ENCODE data around the gene PROX2. TPM values are rescaled to one million over a fixed set of nuclear protein-coding genes. Genes with fewer than 3 reads are reported as not detected.

The PROX2 gene
- total RNA-seq, 2 experiments from 2014 or later = 0.28 to 0.69 TPM

DNA sequence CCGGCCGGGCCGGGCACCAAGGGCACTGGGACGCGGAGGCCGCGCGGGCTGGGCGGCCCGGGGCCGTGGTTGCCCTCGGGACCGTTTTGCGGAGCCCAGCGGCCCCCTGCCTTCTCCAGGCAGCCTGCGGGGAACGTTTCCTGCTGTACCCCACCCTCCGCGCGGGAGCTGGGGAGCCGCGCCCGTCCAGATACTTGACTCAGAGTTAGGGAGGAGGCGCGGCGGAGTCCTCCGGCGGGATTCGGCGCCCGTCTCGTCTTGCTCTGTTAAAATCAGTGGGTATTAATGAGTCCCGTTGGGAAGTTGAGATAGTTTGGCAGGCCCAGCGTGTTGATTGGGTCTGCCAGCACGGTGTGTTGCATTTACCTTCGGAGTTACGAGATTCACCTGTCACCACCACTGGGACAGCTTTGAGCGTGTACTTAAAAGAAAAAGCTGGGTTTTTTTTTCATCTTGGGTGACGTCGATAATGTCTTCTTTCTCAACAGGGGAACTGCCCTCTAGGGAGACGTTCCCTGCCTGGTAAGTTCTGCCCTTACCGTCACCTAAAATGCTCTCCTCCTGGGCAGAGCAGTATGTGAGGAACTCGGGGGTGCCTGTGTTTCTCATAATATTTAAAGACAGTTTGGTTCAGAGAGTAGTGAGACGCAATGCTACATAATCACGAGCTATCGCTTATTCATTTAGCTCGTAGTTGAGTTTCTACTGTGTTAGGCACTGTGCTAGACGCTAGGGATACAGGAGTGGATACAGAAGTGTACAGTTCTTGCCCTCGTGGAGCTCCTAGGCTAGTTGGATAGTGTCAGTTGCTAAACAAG is 6.4 kb upstream of the PROX2 start:
- peak overlapping the region; percentile 100 for H3K4me3 Mint-ChIP-seq
- H3K27me3 Mint-ChIP-seq = no peaks in the 10 kb centered on the region
- H3K36me3 Mint-ChIP-seq = peaks cover 20% of the 10 kb centered on the region
- H3K27ac Mint-ChIP-seq = peak overlapping the region; percentile 99
- POLR2A ChIA-PET = interaction anchor here (0.6 to 5.3 kb wide), 12 partner anchors 11 to 264 kb away, joined by 3 to 52 read pairs (median 10); partner anchors contain the start of genes EIF2B2 and YLPM1
- DNase-seq (no peak), ATAC-seq (ENCODE audit: low read depth) (peak; percentile 53)
- H3K4me1 Mint-ChIP-seq = peaks cover 51% of the 10 kb centered on the region
- no peaks in the 10 kb centered on the region for H3K9me3 Mint-ChIP-seq

DNA sequence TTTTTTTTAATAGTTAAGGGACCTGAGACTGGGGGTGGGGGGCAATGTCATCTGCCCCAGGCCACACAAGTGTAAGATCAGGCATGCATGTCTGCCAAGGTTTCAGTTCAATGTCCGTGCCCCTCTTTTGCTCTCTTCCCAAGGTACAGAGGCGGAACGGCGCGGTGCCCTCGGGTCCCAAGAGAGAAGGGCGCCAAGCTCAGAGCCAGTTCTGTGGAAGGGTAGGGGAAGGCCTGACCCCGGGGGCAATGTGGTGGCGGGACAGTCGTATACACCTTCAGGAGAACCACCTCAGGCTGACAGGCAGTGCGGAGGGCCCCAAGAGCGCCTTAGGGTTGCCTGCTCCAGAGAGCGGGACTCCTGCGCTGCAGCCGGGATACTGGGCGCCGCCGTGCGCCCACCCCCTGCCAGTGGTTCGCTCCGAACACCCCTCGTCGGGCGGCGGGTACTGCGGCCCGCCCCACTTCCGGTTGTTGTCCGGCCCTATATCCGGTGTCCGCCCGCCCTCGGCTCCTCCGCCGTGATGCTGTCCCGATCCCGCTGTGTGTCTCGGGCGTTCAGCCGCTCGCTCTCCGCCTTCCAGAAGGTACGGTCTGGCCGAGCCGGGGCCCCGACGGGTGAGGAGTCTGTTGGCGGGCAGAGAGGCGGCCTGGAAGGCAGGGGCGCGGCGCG is 5.6 kb upstream of the PROX2 start, which contains the start of gene DLST:
Gene DLST, plus strand, starts transcription at position 486 of the 672 bp plus-strand sequence. Its CDS starts 38 bp downstream, at position 524.
- POLR2A ChIA-PET = interaction anchor here (0.6 to 5.3 kb wide), 13 partner anchors 10 to 780 kb away, joined by 3 to 52 read pairs (median 12); partner anchors contain the start of gene YLPM1
- ATAC-seq (ENCODE audit: low read depth) (peak; percentile 89), DNase-seq (peak; percentile 93)
- no peaks in the 10 kb centered on the region for H3K27me3 Mint-ChIP-seq
- H3K36me3 Mint-ChIP-seq = peaks cover 19% of the 10 kb centered on the region
- peaks cover 51% of the 10 kb centered on the region for H3K4me1 Mint-ChIP-seq
- peak within 1 kb of the TSS; percentile 99 for H3K27ac Mint-ChIP-seq
- no peaks in the 10 kb centered on the region for H3K9me3 Mint-ChIP-seq
- peak within 1 kb of the TSS; percentile 100 for H3K4me3 Mint-ChIP-seq

DNA sequence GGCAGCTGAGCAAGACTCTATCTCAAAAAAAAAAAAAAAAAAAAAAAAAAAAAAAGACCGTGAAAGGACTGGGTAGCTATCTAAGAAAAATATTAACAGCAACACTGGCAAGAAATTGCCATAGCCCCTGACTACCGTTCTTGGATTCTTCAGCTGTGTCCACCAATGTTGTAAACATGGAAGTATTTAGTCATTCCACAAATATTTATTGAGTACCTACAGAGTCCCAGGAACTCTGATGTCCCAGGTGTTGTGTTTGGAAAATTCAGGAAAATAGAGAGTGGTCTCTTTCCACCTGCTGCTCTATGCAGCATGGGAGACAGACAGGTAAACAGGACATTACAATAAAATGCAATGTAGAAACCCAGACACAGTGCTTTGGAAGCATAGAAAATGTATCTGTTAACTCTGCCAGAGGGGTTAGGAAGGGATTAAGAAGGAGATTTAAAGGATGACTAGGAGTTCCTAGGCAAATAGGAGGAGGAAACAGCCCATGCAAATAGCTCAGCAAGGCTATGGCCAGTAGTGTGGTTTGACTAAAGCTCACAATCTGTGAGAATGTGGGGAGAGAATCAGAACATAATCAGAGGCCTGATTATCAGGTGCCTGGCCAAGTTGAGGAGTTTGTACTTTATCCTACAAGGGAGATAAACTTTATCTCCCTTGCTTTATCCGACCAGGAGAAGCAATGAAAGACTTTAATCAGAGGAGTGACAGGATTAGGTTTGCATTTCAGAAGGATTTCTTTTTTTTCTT is 3.7 kb upstream of the PROX2 start:
- no peak for DNase-seq
- Mint-ChIP-seq H3K27ac (peak overlapping the region; percentile 4), H3K9me3 (no peaks in the 10 kb centered on the region), H3K4me1 (peaks cover 47% of the 10 kb centered on the region), H3K27me3 (no peaks in the 10 kb centered on the region), H3K36me3 (peaks cover 13% of the 10 kb centered on the region), H3K4me3 (no peak overlapping the region)
- POLR2A ChIA-PET = interaction anchor here (0.7 to 5.3 kb wide), 5 partner anchors 12 to 117 kb away, joined by 5 to 52 read pairs (median 17); partner anchors contain the start of gene YLPM1
- ATAC-seq (ENCODE audit: low read depth) = no peak

DNA sequence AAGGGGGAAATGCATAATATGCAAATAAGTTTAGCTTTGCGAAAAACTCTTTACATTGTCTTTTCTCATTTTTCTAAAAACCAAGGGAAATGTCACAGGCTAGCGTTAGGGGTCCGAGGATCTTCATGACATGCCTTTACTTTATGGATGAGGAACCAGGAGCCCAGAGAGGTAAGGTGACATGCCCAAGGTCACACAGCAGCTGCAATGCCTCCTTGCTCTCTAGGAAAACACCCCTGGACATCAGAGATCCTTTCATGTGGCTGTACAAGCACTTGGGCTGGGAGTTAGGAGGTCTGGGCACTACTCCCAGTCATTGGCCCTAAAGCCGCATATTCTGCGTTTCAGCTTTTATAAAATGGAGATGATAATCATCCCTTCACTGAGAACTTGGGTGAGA is 741 bp downstream of the PROX2 start:
- Mint-ChIP-seq H3K27me3 (no peaks in the 10 kb centered on the region), H3K4me3 (peak overlapping the region; percentile 60), H3K9me3 (no peaks in the 10 kb centered on the region), H3K36me3 (no peaks in the 10 kb centered on the region), H3K4me1 (peaks cover 23% of the 10 kb centered on the region), H3K27ac (peak overlapping the region; percentile 90)
- DNase-seq (no peak), ATAC-seq (ENCODE audit: low read depth) (no peak)
- POLR2A ChIA-PET = interaction anchor here (0.8 to 1.3 kb wide), 3 partner anchors 8 to 54 kb away, joined by 4 to 5 read pairs (median 5); no protein-coding TSS in a partner anchor

DNA sequence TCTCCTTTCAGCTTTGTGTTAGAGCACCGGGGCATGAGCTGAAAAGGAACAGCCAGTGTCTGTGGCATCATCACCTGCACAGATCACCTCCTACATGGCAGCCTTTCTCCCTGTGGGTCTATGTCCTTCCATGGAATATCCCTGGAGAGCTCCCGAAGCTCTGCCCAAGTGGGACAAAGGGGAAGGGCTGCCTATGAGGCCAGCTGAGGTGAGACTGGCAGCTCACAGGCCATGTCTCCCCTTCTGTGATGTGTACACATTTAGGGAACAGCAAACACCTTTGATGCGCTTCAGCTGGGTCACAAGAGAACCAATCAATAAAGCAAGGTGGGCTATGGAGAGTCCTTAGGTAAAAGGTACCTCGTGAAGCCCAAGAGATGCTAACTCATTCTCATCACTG is 4.1 kb downstream of the PROX2 start:
- Mint-ChIP-seq H3K36me3 (no peaks in the 10 kb centered on the region), H3K27ac (no peak overlapping the region), H3K4me3 (no peak overlapping the region), H3K27me3 (no peaks in the 10 kb centered on the region), H3K4me1 (peaks cover 29% of the 10 kb centered on the region), H3K9me3 (no peaks in the 10 kb centered on the region)
- POLR2A ChIA-PET = interaction anchor here (2.9 kb wide), 1 partner anchor 10 kb away, joined by 18 read pairs; the partner anchor contains the start of gene DLST
- DNase-seq (no peak), ATAC-seq (ENCODE audit: low read depth) (no peak)

DNA sequence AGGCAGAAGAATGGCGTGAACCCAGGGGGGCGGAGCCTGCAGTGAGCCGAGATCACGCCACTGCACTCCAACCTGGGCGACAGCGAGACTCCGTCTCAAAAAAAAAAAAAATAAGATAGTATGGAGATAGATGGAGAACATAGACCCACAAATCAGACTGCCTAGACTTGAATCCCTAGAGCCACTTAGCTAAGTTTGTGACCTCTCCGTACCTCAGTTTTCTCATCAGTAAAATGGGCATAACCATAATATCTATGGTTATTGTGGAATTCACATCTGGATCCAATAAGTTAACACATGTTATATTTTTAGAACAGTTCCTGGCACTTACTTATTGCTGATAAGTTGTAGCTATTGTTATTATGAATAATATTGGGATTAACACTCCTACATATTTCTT is 7.2 kb downstream of the PROX2 start:
- POLR2A ChIA-PET = interaction anchor here (0.9 to 3.2 kb wide), 3 partner anchors 13 to 48 kb away, joined by 4 to 52 read pairs (median 4); partner anchors contain the start of gene DLST
- Mint-ChIP-seq H3K4me1 (peaks cover 21% of the 10 kb centered on the region), H3K9me3 (no peaks in the 10 kb centered on the region), H3K27ac (no peak overlapping the region), H3K4me3 (no peak overlapping the region), H3K27me3 (no peaks in the 10 kb centered on the region), H3K36me3 (no peaks in the 10 kb centered on the region)
- DNase-seq = no peak
- ATAC-seq (ENCODE audit: low read depth) = no peak

DNA sequence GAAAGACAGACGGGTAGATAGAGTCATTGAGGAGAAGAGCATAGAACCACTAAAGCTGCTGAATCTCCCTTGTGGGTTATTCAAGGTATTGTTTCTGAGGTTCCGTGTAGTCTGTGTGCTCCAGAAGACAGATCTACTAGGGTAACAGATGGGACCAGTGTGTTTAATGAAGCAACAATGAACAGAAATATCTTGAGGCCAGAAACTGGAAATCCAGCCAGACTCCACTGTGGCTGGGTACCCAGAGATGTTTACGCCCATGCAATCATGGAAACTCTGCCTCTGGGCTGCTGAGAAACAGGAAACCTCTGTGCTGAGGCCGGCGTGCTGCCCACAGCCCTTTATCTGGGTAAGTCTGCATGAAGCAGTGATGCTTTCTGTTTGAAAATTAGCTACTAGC is 8.3 kb downstream of the PROX2 start:
- DNase-seq = peak; percentile 69
- Mint-ChIP-seq H3K27me3 (no peaks in the 10 kb centered on the region), H3K4me3 (peak overlapping the region; percentile 39), H3K4me1 (peaks cover 21% of the 10 kb centered on the region), H3K36me3 (no peaks in the 10 kb centered on the region), H3K27ac (peak overlapping the region; percentile 85), H3K9me3 (no peaks in the 10 kb centered on the region)
- ATAC-seq (ENCODE audit: low read depth) = peak; percentile 96
- POLR2A ChIA-PET = interaction anchor here (0.5 to 3.2 kb wide), 12 partner anchors 9 to 259 kb away, joined by 3 to 52 read pairs (median 4); partner anchors contain the start of genes DLST, NEK9 and PROX2

DNA sequence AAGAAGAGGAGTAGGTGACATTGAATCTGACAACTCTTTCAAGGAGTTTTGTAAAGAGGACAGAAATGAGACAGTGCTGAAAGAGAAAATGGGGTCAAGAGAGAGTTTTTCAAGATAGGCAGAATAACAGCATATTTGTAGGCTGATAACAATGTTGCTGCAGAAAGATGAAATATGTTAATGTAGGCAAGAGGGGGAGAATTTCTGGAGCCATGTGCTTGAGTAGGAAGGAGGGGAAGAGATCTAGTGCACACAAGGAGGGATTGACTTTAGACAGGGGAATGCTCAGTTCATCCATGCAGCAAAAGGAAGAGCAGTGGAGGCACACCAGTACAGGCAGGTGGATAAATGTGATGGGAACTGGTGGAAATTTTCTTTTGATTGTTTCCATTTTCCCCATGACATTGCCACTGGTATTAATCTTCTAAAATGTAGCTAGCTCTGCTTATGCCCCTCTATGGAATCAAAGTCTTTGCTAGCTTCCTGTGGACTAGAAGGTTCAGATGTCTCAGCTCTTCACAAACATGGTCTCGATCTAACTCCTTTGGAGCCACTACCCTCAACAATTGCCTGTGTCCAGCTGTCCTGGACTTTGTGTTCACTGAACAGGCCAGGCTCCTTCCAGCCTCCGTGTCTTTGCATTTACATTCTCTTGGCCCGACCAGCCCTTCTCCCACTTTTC is 9.1 kb downstream of the PROX2 start:
- Mint-ChIP-seq H3K27ac (peak overlapping the region; percentile 85), H3K4me3 (peak overlapping the region; percentile 39), H3K27me3 (no peaks in the 10 kb centered on the region), H3K9me3 (no peaks in the 10 kb centered on the region), H3K4me1 (peaks cover 21% of the 10 kb centered on the region), H3K36me3 (no peaks in the 10 kb centered on the region)
- DNase-seq (no peak), ATAC-seq (ENCODE audit: low read depth) (no peak)
- POLR2A ChIA-PET = interaction anchor here (0.8 to 3.2 kb wide), 7 partner anchors 9 to 260 kb away, joined by 3 to 52 read pairs (median 4); partner anchors contain the start of genes DLST, NEK9 and PROX2

DNA sequence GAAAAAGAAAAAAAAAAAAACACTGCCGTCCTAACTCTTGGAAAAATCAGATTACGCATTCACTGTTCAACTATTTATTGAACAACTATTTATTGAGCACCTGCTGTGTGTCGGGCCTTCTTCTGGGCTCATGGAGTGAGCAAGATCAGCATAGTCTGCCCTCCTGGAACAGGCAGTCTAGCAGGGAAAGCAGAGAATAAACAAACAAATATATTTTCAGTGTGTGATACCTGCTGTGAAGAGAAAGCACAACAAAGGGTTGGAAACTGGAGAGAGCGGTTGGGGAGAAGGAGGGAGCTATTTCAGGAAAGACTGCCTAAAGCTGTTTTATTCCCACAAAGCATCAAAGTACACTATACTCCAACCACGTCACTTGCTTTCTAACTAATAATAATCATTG is 10.8 kb downstream of the PROX2 start:
- no peak overlapping the region for H3K27ac Mint-ChIP-seq
- no peaks in the 10 kb centered on the region for H3K9me3 Mint-ChIP-seq
- POLR2A ChIA-PET = interaction anchor here (6.3 kb wide), 1 partner anchor 41 kb away, joined by 51 read pairs; no protein-coding TSS in a partner anchor
- H3K4me1 Mint-ChIP-seq = peaks cover 21% of the 10 kb centered on the region
- H3K36me3 Mint-ChIP-seq = no peaks in the 10 kb centered on the region
- no peak overlapping the region for H3K4me3 Mint-ChIP-seq
- H3K27me3 Mint-ChIP-seq = no peaks in the 10 kb centered on the region
- no peak for ATAC-seq (ENCODE audit: low read depth)
- no peak for DNase-seq

DNA sequence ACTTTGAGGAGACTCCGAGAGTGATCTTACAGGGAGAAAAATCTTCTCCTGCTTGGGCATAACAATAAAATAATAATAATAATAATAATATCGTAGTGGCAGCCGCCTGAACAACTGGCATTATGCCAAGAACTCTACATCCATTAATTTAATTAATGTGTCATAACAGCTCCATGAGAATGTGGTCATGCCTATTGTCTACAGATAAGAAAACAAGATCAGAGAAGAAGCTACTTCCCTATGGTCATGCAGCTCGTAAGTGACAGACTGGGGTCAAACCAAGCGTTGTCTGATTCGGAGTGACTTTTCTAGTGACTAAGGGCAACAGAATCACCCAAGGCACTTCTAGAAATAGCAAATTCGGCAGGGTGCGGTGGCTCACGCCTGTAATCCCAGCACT is 11.7 kb downstream of the PROX2 start:
- POLR2A ChIA-PET = interaction anchor here (6.3 kb wide), 1 partner anchor 42 kb away, joined by 51 read pairs; no protein-coding TSS in a partner anchor
- Mint-ChIP-seq H3K4me3 (no peak overlapping the region), H3K36me3 (no peaks in the 10 kb centered on the region), H3K27ac (no peak overlapping the region), H3K9me3 (no peaks in the 10 kb centered on the region), H3K4me1 (peaks cover 21% of the 10 kb centered on the region), H3K27me3 (no peaks in the 10 kb centered on the region)
- DNase-seq (no peak), ATAC-seq (ENCODE audit: low read depth) (no peak)

DNA sequence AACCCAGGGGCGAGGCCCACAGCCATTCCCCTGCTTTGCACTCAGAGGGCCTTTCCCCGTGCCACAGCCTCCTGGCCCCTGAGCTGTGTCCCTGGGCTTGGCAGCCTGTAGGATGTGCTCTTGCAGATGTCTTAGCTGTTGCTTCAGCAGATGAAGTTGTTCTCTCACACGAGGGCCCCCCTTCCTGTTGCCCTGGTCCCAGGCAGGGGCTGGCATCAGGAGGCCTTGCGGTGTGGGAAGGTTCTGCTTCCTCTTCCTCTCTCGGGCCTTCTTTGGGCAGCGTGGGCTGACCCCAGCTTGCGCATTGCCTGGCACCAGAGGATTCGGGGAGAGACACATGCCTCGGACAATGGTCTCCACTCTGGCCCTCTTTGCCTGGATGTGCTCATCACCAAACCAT is 12.7 kb downstream of the PROX2 start:
- peaks cover 19% of the 10 kb centered on the region for H3K4me1 Mint-ChIP-seq
- DNase-seq = no peak
- peak overlapping the region; percentile 60 for H3K27ac Mint-ChIP-seq
- POLR2A ChIA-PET = interaction anchor here (0.8 to 6.3 kb wide), 5 partner anchors 10 to 45 kb away, joined by 3 to 51 read pairs (median 4); no protein-coding TSS in a partner anchor
- no peaks in the 10 kb centered on the region for H3K9me3 Mint-ChIP-seq
- no peak overlapping the region for H3K4me3 Mint-ChIP-seq
- no peak for ATAC-seq (ENCODE audit: low read depth)
- H3K27me3 Mint-ChIP-seq = no peaks in the 10 kb centered on the region
- no peaks in the 10 kb centered on the region for H3K36me3 Mint-ChIP-seq

DNA sequence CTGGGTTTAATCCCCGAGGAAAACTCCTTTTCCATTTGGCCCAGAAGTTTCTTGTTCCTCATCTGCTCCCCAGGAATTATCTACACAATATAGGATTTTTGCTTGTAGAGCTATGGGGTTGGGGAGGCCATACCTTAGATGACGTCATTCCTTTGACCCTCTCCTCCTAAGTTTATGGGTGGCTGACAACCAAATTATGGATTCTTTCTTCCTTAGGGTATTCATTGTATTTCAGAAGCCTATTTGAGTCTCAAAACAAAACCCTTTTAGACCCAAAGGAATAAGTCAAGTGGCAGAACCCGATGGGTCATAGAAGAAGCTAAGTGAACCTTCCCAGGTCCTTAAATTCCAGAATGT is 14.2 kb downstream of the PROX2 start:
- ATAC-seq (ENCODE audit: low read depth) = no peak
- H3K9me3 Mint-ChIP-seq = no peaks in the 10 kb centered on the region
- DNase-seq = no peak
- POLR2A ChIA-PET = interaction anchor here (0.9 to 6.3 kb wide), 9 partner anchors 8 to 227 kb away, joined by 3 to 51 read pairs (median 4); partner anchors contain the start of gene PROX2
- H3K27ac Mint-ChIP-seq = no peak overlapping the region
- peaks cover 8% of the 10 kb centered on the region for H3K4me1 Mint-ChIP-seq
- no peak overlapping the region for H3K4me3 Mint-ChIP-seq
- no peaks in the 10 kb centered on the region for H3K36me3 Mint-ChIP-seq
- no peaks in the 10 kb centered on the region for H3K27me3 Mint-ChIP-seq

All from activated naive CD8-positive, alpha-beta T cell treated with anti-CD3 and anti-CD28 coated beads, Interleukin-2, amount 10 ng/mL, durations not matched to agents 7 days and 5 days (primary cell).